GM12878 (cell line): ENCODE measurements around the gene GGN.

Experiments
- EZH2 ChIP-seq: IDR thresholded peaks from 2 replicates; pipeline ENCODE4 v1.6.1; 2012; ENCODE audit warnings: low read depth, mild to moderate bottlenecking, control low read depth, inconsistent platforms, low read length, borderline replicate concordance; ENCODE audit not compliant: control insufficient read depth
- SRF ChIP-seq, 2 experiments: IDR thresholded peaks; 2 replicates each; pipeline ENCODE4 v1.6.1; 2011; ENCODE audit warnings: low read depth in 2 of 2, low read length in 2 of 2, mild to moderate bottlenecking in 1 of 2, moderate library complexity in 1 of 2
- ZSCAN29 ChIP-seq: fragments of 450-650 bp; IDR thresholded peaks from 2 replicates; pipeline ENCODE4 v1.6.1; 2017; ENCODE audit warnings: mild to moderate bottlenecking, moderate library complexity
- TF ChIP-seq, protein P1 (sequence below), 3 experiments: IDR thresholded peaks in 2 of 3; conservative IDR thresholded peaks in 1 of 3; 2 replicates each; pipeline ENCODE4 v1.5.1; 2011; ENCODE audit warnings: low read depth in 3 of 3, low read length in 3 of 3, mild to moderate bottlenecking in 3 of 3, control low read depth in 2 of 3, moderate library complexity in 2 of 3, inconsistent platforms in 1 of 3, mixed read lengths in 1 of 3; ENCODE audit not compliant: control insufficient read depth in 2 of 3, insufficient read depth in 1 of 3; ENCODE audit errors: extremely low read depth in 1 of 3

DNA sequence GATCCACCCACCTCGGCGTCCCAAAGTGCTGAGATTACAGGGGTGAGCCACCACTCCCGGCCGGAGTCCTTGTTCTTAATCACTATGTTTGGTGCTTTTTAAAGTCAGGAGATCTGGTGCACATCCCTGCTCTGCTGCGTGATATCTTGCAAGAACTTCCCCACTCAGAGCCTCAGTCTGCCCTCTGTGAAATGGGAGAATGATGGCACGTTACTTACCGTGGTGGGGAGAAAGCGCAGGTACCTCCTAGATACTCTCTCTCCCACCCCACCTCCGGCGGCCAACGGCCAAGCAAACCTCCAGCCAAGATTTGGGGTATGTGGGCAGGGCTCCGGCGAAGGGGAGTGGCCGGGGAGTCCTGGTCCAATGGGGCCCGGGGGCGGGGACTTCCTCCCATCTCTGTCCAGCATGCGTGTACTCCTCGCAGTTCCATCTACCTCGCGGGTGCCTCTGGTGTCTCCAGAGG is 45.5 kb upstream of the GGN start, which contains the start of gene RYR1:
- TF ChIP-seq ZSCAN29 (no peak), EZH2 (no peak), SRF (IDR thresholded peaks at IDR 0.05; ENCODE audit: low read depth in 2 of 2, low read length in 2 of 2) (no peak)
- TF ChIP-seq, protein P1, sequence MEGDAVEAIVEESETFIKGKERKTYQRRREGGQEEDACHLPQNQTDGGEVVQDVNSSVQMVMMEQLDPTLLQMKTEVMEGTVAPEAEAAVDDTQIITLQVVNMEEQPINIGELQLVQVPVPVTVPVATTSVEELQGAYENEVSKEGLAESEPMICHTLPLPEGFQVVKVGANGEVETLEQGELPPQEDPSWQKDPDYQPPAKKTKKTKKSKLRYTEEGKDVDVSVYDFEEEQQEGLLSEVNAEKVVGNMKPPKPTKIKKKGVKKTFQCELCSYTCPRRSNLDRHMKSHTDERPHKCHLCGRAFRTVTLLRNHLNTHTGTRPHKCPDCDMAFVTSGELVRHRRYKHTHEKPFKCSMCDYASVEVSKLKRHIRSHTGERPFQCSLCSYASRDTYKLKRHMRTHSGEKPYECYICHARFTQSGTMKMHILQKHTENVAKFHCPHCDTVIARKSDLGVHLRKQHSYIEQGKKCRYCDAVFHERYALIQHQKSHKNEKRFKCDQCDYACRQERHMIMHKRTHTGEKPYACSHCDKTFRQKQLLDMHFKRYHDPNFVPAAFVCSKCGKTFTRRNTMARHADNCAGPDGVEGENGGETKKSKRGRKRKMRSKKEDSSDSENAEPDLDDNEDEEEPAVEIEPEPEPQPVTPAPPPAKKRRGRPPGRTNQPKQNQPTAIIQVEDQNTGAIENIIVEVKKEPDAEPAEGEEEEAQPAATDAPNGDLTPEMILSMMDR (IDR thresholded peaks at IDR 0.05 in 2 of 3, conservative IDR thresholded peaks at IDR 0.05 in 1 of 3; ENCODE audit: control insufficient read depth in 2 of 3, extremely low read depth in 1 of 3, insufficient read depth in 1 of 3, low read depth in 3 of 3, low read length in 3 of 3) = no peak
